GM12873 (cell line): ENCODE measurements around the gene THRB.

Source experiments
- TF ChIP-seq, protein P1 (sequence below): IDR thresholded peaks from 2 replicates; pipeline ENCODE4 v1.5.1; 2012; ENCODE audit warnings: low read depth, mild to moderate bottlenecking, moderate library complexity, low read length, control low read depth; ENCODE audit not compliant: insufficient read depth; ENCODE audit errors: missing control alignments

Gene THRB

DNA sequence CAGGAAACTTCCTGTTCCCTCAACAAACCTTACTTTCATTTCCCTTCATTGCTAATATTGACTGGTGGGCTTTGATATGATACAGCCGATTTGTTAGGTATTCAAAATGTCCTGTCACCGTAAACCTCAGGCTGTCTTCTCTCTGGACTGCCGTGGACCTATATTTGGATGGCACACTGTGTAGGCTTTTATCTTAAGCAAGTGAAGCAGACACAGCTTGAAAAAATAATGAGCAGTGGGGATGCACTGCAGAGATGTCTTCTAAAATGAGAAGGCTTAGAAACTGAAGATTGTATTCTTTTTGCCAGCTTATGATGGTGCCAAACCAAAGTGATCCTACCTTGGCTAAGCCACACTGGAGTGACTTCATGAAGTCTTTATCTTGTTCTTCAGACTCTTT is 283.3 kb downstream of the THRB start:
- TF ChIP-seq, protein P1, sequence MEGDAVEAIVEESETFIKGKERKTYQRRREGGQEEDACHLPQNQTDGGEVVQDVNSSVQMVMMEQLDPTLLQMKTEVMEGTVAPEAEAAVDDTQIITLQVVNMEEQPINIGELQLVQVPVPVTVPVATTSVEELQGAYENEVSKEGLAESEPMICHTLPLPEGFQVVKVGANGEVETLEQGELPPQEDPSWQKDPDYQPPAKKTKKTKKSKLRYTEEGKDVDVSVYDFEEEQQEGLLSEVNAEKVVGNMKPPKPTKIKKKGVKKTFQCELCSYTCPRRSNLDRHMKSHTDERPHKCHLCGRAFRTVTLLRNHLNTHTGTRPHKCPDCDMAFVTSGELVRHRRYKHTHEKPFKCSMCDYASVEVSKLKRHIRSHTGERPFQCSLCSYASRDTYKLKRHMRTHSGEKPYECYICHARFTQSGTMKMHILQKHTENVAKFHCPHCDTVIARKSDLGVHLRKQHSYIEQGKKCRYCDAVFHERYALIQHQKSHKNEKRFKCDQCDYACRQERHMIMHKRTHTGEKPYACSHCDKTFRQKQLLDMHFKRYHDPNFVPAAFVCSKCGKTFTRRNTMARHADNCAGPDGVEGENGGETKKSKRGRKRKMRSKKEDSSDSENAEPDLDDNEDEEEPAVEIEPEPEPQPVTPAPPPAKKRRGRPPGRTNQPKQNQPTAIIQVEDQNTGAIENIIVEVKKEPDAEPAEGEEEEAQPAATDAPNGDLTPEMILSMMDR: no peak

DNA sequence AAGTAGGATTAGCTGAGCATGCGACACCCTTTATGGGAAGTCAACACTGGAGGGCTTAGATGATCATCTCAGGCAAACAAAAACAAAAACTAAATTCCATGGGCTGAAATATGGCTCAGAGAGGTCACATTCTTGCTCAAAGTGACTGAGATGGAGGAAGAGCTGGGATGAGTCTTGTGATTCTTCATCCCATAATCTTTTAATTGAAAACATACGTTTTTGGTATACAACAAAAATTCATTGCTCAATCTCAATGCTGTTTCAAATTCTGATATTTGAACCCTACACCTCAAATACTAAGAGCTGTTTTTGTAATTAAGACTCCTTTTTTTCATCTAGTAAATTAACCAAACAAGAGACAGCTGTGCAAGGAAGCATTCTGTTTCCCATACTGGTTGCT is 292.6 kb downstream of the THRB start:
- TF ChIP-seq, protein P1: no peak

DNA sequence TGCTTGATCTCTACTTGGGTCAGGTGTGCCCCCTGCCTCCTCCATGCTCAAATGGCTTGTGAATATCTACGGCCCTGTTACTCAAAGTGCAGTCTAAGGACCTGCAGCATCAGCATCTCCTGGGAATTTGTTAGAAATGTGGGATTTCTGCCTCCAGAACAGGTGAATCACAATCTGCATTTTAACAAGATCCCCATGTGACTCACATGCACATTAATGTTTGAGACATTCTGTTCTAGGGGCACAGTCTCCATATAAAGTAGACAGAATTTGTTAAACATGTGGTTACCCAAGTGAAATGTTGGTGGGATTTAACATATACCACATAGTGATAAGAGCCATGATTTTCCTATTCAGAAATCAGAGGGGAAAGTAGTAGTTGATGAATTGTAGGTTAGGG is 293.3 kb downstream of the THRB start:
- TF ChIP-seq, protein P1: no peak

DNA sequence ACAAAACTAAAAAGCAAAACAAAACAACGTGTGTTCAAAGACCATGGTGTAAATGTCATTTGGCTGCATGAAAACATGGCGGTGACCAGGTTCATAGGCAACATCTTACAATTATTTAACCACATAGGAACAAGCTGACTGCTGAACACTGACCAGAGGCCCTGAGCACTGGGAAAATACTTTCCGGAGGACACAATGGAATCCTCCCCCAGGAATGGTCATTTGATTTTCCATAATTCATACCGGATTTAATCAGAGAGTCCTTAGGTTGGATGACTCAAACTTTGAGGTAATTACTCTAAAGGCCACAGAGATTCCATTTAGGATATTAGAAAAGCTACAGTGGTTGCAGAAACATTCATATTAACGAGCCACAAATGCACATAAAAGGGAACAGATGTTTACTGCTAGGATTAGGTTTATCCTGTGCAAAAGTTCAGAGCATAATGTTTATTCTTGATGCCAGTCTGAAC is 294.8 kb downstream of the THRB start:
- TF ChIP-seq, protein P1: no peak

DNA sequence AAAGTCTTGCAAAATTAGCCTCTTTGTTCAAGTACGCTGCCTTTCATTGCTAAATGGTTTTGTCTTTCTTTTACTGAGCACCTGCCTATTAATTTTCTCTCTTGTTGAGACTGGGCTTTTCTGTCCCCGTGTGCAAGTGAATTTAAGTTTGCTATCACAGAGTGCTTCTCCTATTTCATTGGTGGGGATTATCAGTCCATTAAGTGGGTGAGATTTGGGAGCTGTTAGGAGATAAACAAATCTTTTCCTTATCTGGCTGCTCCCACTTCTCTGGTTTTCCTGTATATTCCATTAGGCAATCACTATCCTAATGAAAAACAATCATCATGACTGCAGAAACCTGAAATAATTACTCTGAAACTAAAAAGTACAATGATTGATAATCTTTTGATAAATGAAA is 295.4 kb downstream of the THRB start:
- TF ChIP-seq, protein P1: no peak

DNA sequence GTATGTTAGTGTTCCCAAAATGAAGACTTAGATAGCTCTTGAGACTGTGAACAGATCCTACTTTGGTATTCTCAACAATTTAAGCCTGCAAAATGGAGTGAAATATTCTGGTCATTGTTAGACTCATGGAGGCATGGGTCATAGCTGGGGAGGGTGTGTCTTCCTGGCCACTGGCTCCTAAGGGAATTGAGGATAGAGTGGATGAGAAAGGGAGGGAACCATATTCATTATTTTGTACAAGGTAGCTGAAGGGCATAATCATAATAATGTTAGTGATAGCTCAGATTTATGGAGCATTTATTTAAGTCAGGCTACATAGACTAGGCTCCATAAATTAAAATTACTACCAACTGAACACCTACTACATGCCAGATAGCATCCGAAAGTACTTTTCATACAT is 295.9 kb downstream of the THRB start:
- TF ChIP-seq, protein P1: no peak

DNA sequence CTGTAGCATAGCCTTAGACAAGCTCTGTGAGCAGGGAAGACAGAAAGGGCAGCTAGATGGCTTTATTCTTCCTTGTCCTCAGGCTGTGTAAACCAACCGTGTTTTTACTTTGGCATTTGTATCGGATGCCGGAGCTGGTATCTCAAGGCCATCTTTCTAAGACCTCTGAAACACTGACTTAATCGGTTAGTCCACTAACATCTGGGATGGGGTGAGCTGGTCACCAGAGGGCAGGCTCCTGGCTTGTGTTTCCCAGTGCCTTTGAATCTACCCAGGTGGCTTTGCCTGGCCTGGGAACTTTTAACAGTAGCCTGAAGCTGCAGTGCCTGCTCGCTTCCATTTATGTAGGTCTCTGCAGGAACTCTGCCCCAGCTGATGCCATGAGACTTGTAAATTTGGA is 296.8 kb downstream of the THRB start:
- TF ChIP-seq, protein P1: no peak
